AG08396 (cell line): ENCODE results near the gene FBN2.
"Not testable (repeated sequence)": the region's sequence is repeated elsewhere in the genome, so short reads cannot be mapped to it uniquely, and the experiment has no call there.

Source experiments
- DNase-seq: peaks from one replicate; pipeline ENCODE4 v3.0.0; 2012; ENCODE audit warnings: low spot score, mixed read lengths

FBN2 gene

GRCh38 chr5:128358826-128359225 is 179.2 kb downstream of the FBN2 start:
- no peak for DNase-seq

- DNase-seq: no peak
Measured at GRCh38 chr5:128357226-128357625, 180.8 kb downstream of the FBN2 start.

GRCh38 chr5:128355961-128356360 is 182.1 kb downstream of the FBN2 start:
- no peak for DNase-seq

- DNase-seq: no peak
Measured at GRCh38 chr5:128353441-128354107, 184.5 kb downstream of the FBN2 start.

GRCh38 chr5:128350705-128351104 is 187.3 kb downstream of the FBN2 start:
- no peak for DNase-seq

- no peak for DNase-seq
Measured at GRCh38 chr5:128349044-128349858, 188.8 kb downstream of the FBN2 start.

- DNase-seq: no peak
Measured at GRCh38 chr5:128346038-128346437, 192.0 kb downstream of the FBN2 start.

- DNase-seq: no peak
Measured at GRCh38 chr5:128345247-128345646, 192.8 kb downstream of the FBN2 start.

- no peak for DNase-seq
Measured at GRCh38 chr5:128343168-128343567, 194.9 kb downstream of the FBN2 start.

GRCh38 chr5:128341056-128341455 is 197.0 kb downstream of the FBN2 start:
- no peak for DNase-seq

- no peak for DNase-seq
Measured at GRCh38 chr5:128340648-128341047, 197.4 kb downstream of the FBN2 start.

- no peak for DNase-seq
Measured at GRCh38 chr5:128339585-128339984, 198.5 kb downstream of the FBN2 start.

- DNase-seq: no peak
Measured at GRCh38 chr5:128338649-128339048, 199.4 kb downstream of the FBN2 start.

- no peak for DNase-seq
Measured at GRCh38 chr5:128335339-128335738, 202.7 kb downstream of the FBN2 start.

GRCh38 chr5:128334010-128334716 is 203.9 kb downstream of the FBN2 start:
- no peak for DNase-seq

GRCh38 chr5:128331261-128331660 is 206.8 kb downstream of the FBN2 start:
- DNase-seq: no peak

- DNase-seq: no peak
Measured at GRCh38 chr5:128329386-128329939, 208.6 kb downstream of the FBN2 start.

GRCh38 chr5:128328446-128328845 is 209.6 kb downstream of the FBN2 start:
- DNase-seq: no peak

GRCh38 chr5:128328007-128328406 is 210.0 kb downstream of the FBN2 start:
- no peak for DNase-seq

- not testable (repeated sequence) for DNase-seq
Measured at GRCh38 chr5:128321418-128321817, 216.6 kb downstream of the FBN2 start.

- no peak for DNase-seq
Measured at GRCh38 chr5:128318691-128319090, 219.4 kb downstream of the FBN2 start.

- no peak for DNase-seq
Measured at GRCh38 chr5:128317481-128317880, 220.6 kb downstream of the FBN2 start.

GRCh38 chr5:128315671-128316070 is 222.4 kb downstream of the FBN2 start:
- no peak for DNase-seq
